Measurements from ENCODE around the gene PYGB.
A peak's percentile ranks its signal among the peaks of the same experiment; 100 is the strongest.

The PYGB gene

GRCh38 chr20:25247956-25248785 is at the start of gene PYGB (continued):
- TF ChIP-seq PRDM2 (tag by site-specific recombination; IDR thresholded peaks at IDR 0.05; ENCODE audit: borderline replicate concordance), result no peak
- TF ChIP-seq ZSCAN23 (tag by site-specific recombination; IDR thresholded peaks at IDR 0.05), result peak; percentile 51; the same call in 1 of the 2 replicates
- TF ChIP-seq ZNF624 (tag by site-specific recombination; IDR thresholded peaks at IDR 0.05), result no peak
- peak; percentile 61; the same call in 1 of the 2 replicates for TF ChIP-seq CTCF (tag by site-specific recombination; IDR thresholded peaks at IDR 0.05)
- peak; percentile 92 for TF ChIP-seq ZBTB7A (tag by site-specific recombination; IDR thresholded peaks at IDR 0.05; ENCODE audit: low read depth)
- TF ChIP-seq ZBTB6 (tag by site-specific recombination; IDR thresholded peaks at IDR 0.05), result peak; percentile 99
- TF ChIP-seq ZNF777 (tag by site-specific recombination; IDR thresholded peaks at IDR 0.05; ENCODE audit: borderline replicate concordance), result no peak
- peak; percentile 98 for TF ChIP-seq ZBTB26 (tag by site-specific recombination; optimal IDR thresholded peaks at IDR 0.05)
- 0 out of 2 replicates have a peak, but pooled peaks have one; percentile 7 for TF ChIP-seq ZNF704 (tag by site-specific recombination; IDR thresholded peaks at IDR 0.05)
- TF ChIP-seq KLF9 (tag by site-specific recombination; IDR thresholded peaks at IDR 0.05; ENCODE audit: low read depth), result peak; percentile 92
- no peak for TF ChIP-seq ELK4 (IDR thresholded peaks at IDR 0.05; ENCODE audit: borderline replicate concordance, low read depth, low read length)
- TF ChIP-seq ZBTB8A (tag by site-specific recombination; IDR thresholded peaks at IDR 0.05), result peak; percentile 89
- peak; percentile 92 for TF ChIP-seq ZBTB1 (tag by site-specific recombination; IDR thresholded peaks at IDR 0.05)
- TF ChIP-seq ZNF692 (tag by site-specific recombination; IDR thresholded peaks at IDR 0.05), result peak; percentile 59
- TF ChIP-seq SP7 (tag by site-specific recombination; IDR thresholded peaks at IDR 0.05), result peak; percentile 80
- TF ChIP-seq ZBTB44 (tag by site-specific recombination; IDR thresholded peaks at IDR 0.05), result peak; percentile 12; the same call in 1 of the 2 replicates
- TF ChIP-seq ZNF211 (tag by site-specific recombination; IDR thresholded peaks at IDR 0.05; ENCODE audit: low read depth), result no peak
- 0 out of 2 replicates have a peak, but pooled peaks have one; percentile 30 for TF ChIP-seq ZNF398 (tag by site-specific recombination; IDR thresholded peaks at IDR 0.05)
- 0 out of 2 replicates have a peak, but pooled peaks have one; percentile 44 for TF ChIP-seq BCL11A (tag by site-specific recombination; IDR thresholded peaks at IDR 0.05; ENCODE audit: low read depth)
